B cell (primary cell): ENCODE data around the gene ARHGAP20. TPM values are rescaled to one million over a fixed set of nuclear protein-coding genes. Genes with fewer than 3 reads are reported as not detected.

ENCODE experiments used
- ATAC-seq: fragments of 200-7000 bp; cut with Tn5 transposase; one replicate; pipeline ENCODE4 v1.10.0; 2021; ENCODE audit warnings: low read depth, mild to moderate bottlenecking, moderate number of reproducible peaks, moderate library complexity
- CTCF ChIA-PET: fragments of 350-600 bp; sonication (Branson Sonifier 250); formaldehyde crosslinking; loops from one replicate; lab custom pipeline; 2021; ENCODE audit warnings: antibody characterized with exemption, inconsistent platforms; lab: Charles Lee
- POLR2A ChIA-PET: fragments of 350-600 bp; sonication (Branson Sonifier 250); formaldehyde crosslinking; loops from one replicate; lab custom pipeline; 2021; ENCODE audit warnings: antibody characterized with exemption; lab: Charles Lee
- DNase-seq: peaks from one replicate; pipeline ENCODE4 v3.0.0; 2013
- H2AFZ ChIP-seq: 2 replicates; pipeline ENCODE4 v1.6.1; 2012; ENCODE audit warnings: mild to moderate bottlenecking, low read depth, low read length; ENCODE audit not compliant: insufficient read depth, poor library complexity, severe bottlenecking
- H3K27ac ChIP-seq, 2 donors: 1 replicate in 1 of 2; 2 replicates in 1 of 2; pipeline ENCODE4 v1.5.1; 2012 to 2013; ENCODE audit warnings: low read length in 2 of 2, mild to moderate bottlenecking in 2 of 2, moderate library complexity in 1 of 2
- H3K27me3 ChIP-seq, 4 experiments: fragments of 200-600 bp in 1 of 4; sonication (generic) in 1 of 4; replicated peaks in 1 of 4; 1 replicate in 2 of 4; 2 replicates in 2 of 4; pipeline versions ENCODE4 v1.6.1 to v1.7.0; 2013 to 2016; ENCODE audit warnings: low read length in 3 of 4, mild to moderate bottlenecking in 2 of 4, mixed read lengths in 1 of 4, moderate library complexity in 1 of 4; ENCODE audit not compliant: insufficient read depth in 4 of 4, control insufficient read depth in 3 of 4; ENCODE audit errors: control extremely low read depth in 1 of 4
- H3K36me3 ChIP-seq, 2 experiments: replicated peaks in 1 of 2; 1 replicate in 1 of 2; 2 replicates in 1 of 2; pipeline versions ENCODE4 v1.6.1 to v1.7.1; 2013; ENCODE audit warnings: low read length in 1 of 2; ENCODE audit not compliant: insufficient read depth in 2 of 2, control insufficient read depth in 1 of 2; ENCODE audit errors: control extremely low read depth in 1 of 2, extremely low read depth in 1 of 2
- H3K4me1 ChIP-seq, 2 donors: fragments of 200-600 bp in 1 of 2; sonication (generic) in 1 of 2; 1 replicate in 1 of 2; 2 replicates in 1 of 2; pipeline versions ENCODE4 v1.5.1 to v1.6.1; 2013 to 2017; ENCODE audit warnings: low read length in 2 of 2; ENCODE audit not compliant: control insufficient read depth in 2 of 2, insufficient read depth in 2 of 2
- H3K4me2 ChIP-seq: replicated peaks from 2 replicates; pipeline ENCODE3; 2012; ENCODE audit warnings: mild to moderate bottlenecking, low read depth, low read length; ENCODE audit not compliant: poor library complexity, severe bottlenecking
- H3K4me3 ChIP-seq, 5 experiments: fragments of 200-600 bp in 1 of 5; sonication (generic) in 1 of 5; 1 replicate in 3 of 5; 2 replicates in 2 of 5; pipeline versions ENCODE4 v1.5.1 to v1.7.0; 2011 to 2016; ENCODE audit warnings: low read length in 4 of 5, mild to moderate bottlenecking in 4 of 5, low read depth in 2 of 5, control low read depth in 1 of 5, moderate library complexity in 1 of 5; ENCODE audit not compliant: insufficient read depth in 1 of 5; ENCODE audit errors: control extremely low read depth in 1 of 5, extremely low read depth in 1 of 5
- H3K79me2 ChIP-seq: fragments of 200-600 bp; sonication (generic); one replicate; pipeline ENCODE4 v1.6.0; 2016; ENCODE audit warnings: low read length; ENCODE audit not compliant: control insufficient read depth, insufficient read depth
- H3K9ac ChIP-seq: fragments of 200-600 bp; sonication (generic); 2 replicates; pipeline ENCODE4 v1.6.1; 2017; ENCODE audit warnings: mild to moderate bottlenecking, low read length, moderate library complexity
- H3K9me3 ChIP-seq, 3 donors: one replicate each; pipeline versions ENCODE4 v1.6.1 to v1.7.1; 2013; ENCODE audit warnings: low read length in 2 of 3; ENCODE audit not compliant: control insufficient read depth in 2 of 3, insufficient read depth in 1 of 3; ENCODE audit errors: control extremely low read depth in 1 of 3
- H4K20me1 ChIP-seq: 2 replicates; pipeline ENCODE4 v1.6.0; 2012; ENCODE audit warnings: mild to moderate bottlenecking, low read length; ENCODE audit not compliant: insufficient read depth, control insufficient read depth, poor library complexity, severe bottlenecking
- H3K27ac Mint-ChIP-seq: one replicate; pipeline ENCODE4 v1.8.0; 2021; ENCODE audit warnings: mixed read lengths
- H3K27me3 Mint-ChIP-seq: one replicate; pipeline ENCODE4 v1.8.0; 2021; ENCODE audit warnings: mixed read lengths
- H3K4me1 Mint-ChIP-seq: one replicate; pipeline ENCODE4 v1.8.0; 2021; ENCODE audit warnings: mixed read lengths
- H3K4me3 Mint-ChIP-seq: one replicate; pipeline ENCODE4 v1.8.0; 2021; ENCODE audit warnings: mixed read lengths
- H3K9me3 Mint-ChIP-seq: one replicate; pipeline ENCODE4 v1.8.0; 2022; ENCODE audit warnings: mixed read lengths; ENCODE audit not compliant: insufficient read depth
- EZH2 ChIP-seq: IDR thresholded peaks from 2 replicates; pipeline ENCODE4 v1.6.1; 2012; ENCODE audit warnings: borderline replicate concordance, low read depth, mild to moderate bottlenecking, moderate library complexity, low read length; ENCODE audit not compliant: insufficient read depth, poor library complexity, severe bottlenecking
- WGBS: methylation state at CpG from one replicate; pipeline ENCODE4 v1.1.5; 2013; ENCODE audit warnings: missing lambda C conversion rate; ENCODE audit not compliant: insufficient coverage; 5-methylcytosine and 5-hydroxymethylcytosine counted together
- intact Hi-C: fragments of 100-400 bp; cut with micrococcal nuclease; formaldehyde crosslinking; loops from one replicate; pipeline ENCODE4 v1.10.0; 2022
- polyA plus RNA-seq: library from polyadenylated mRNA; depleted of rRNA; stranded (reverse); fragments of >200 nt; gene quantifications from 2 replicates; pipeline ENCODE4 v1.2.3, GENCODE V29; 2012
- total RNA-seq, 2 donors: library from RNA; stranded (reverse); fragments of 120-200 nt in 1 of 2; gene quantifications; 1 replicate in 1 of 2; 2 replicates in 1 of 2; pipeline versions ENCODE4 v1.2.3 to v1.2.4, GENCODE V29; 2013 to 2022
- TF ChIP-seq, protein P1 (sequence below): fragments of 200-600 bp; IDR thresholded peaks from one replicate; pipeline ENCODE4 v1.8.0; 2022; ENCODE audit warnings: antibody characterized with exemption, mild to moderate bottlenecking

ARHGAP20 gene
- total and polyA plus RNA-seq, 2 donors (not counting 1 experiment from before 2014, with no cell fraction given) = 0.54 to 0.91 TPM

DNA sequence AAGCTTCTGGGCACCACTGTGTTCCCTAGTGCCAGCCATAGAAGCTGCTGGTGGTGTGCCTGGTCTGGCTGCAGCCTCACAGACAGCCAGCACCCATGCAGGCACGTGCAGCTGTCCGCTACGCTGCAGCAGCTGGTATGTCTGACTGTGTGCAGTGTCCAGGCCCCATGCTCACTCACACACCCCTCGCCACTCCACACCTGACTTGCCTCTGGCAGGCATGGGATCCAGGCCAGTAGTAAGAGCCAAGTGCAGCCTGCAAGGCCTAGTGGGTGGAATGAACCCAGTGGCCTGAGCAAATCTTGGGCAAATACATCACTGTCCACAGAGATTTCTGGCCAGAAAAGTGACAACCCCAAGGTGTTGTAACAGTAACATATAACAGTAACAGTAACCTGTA is 111.9 kb downstream of the ARHGAP20 start:
- TF ChIP-seq EZH2 = no peak
- TF ChIP-seq, protein P1, sequence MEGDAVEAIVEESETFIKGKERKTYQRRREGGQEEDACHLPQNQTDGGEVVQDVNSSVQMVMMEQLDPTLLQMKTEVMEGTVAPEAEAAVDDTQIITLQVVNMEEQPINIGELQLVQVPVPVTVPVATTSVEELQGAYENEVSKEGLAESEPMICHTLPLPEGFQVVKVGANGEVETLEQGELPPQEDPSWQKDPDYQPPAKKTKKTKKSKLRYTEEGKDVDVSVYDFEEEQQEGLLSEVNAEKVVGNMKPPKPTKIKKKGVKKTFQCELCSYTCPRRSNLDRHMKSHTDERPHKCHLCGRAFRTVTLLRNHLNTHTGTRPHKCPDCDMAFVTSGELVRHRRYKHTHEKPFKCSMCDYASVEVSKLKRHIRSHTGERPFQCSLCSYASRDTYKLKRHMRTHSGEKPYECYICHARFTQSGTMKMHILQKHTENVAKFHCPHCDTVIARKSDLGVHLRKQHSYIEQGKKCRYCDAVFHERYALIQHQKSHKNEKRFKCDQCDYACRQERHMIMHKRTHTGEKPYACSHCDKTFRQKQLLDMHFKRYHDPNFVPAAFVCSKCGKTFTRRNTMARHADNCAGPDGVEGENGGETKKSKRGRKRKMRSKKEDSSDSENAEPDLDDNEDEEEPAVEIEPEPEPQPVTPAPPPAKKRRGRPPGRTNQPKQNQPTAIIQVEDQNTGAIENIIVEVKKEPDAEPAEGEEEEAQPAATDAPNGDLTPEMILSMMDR = no peak
- ChIA-PET CTCF (interaction anchor here (0.6 to 1.7 kb wide), 3 partner anchors 7 to 120 kb away, joined by 3 to 4 read pairs (median 3); no protein-coding TSS in a partner anchor), POLR2A (no interaction called here)
- WGBS = 90% methylated on average over 3 of the region's 4 CpGs
- no peaks in the 10 kb centered on the region for H3K79me2 ChIP-seq
- no peak overlapping the region for H3K4me2 ChIP-seq
- H3K27ac Mint-ChIP-seq = no peak overlapping the region
- H4K20me1 ChIP-seq = no peaks in the 10 kb centered on the region
- H3K9me3 Mint-ChIP-seq = peaks cover 2% of the 10 kb centered on the region
- no peaks in the 10 kb centered on the region for H3K4me1 Mint-ChIP-seq
- H3K4me1 ChIP-seq = no peaks in the 10 kb centered on the region
- H3K36me3 ChIP-seq = no peaks in the 10 kb centered on the region
- H3K27ac ChIP-seq = no peak overlapping the region
- H3K9ac ChIP-seq = no peak overlapping the region
- H3K27me3 Mint-ChIP-seq = peaks cover 3% of the 10 kb centered on the region
- ATAC-seq (no peak), DNase-seq (no peak)
- H3K9me3 ChIP-seq = peaks cover 0 to 21% (median 14%) of the 10 kb centered on the region in 3 donors
- H3K4me3 Mint-ChIP-seq = no peak overlapping the region
- no peak overlapping the region for H2AFZ ChIP-seq
- H3K27me3 ChIP-seq = no peaks in the 10 kb centered on the region
- no peak overlapping the region for H3K4me3 ChIP-seq
- intact Hi-C loops = no loop called here

DNA sequence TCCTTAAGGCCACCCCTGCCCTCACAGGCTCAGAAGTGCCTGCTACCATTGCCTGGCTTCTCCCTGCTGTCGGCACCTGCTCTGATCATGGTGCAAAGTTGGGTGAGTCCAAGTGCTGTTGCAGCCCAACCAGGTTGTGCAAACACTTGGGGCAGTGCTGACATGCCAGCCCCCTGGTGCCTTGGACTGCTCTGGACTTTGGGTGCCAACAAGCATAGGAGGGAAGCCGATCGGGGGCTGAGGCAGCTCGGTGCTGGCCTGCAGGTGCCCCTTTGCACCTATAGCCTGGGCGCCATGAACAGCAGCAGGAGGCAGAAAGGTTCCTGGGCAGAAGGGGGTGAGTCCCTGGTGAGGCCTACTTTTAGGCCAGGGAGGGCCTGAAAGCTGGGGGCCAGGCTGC is 113.0 kb downstream of the ARHGAP20 start:
- H3K36me3 ChIP-seq = no peaks in the 10 kb centered on the region
- no peaks in the 10 kb centered on the region for H3K79me2 ChIP-seq
- H3K4me3 ChIP-seq = no peak overlapping the region
- POLR2A ChIA-PET = no interaction called here
- ATAC-seq (no peak), DNase-seq (no peak)
- peaks cover 0 to 21% (median 14%) of the 10 kb centered on the region in 3 donors for H3K9me3 ChIP-seq
- no peak overlapping the region for H3K27ac ChIP-seq
- CTCF ChIA-PET = interaction anchor here (0.6 to 1.7 kb wide), 3 partner anchors 8 to 910 kb away, joined by 3 to 4 read pairs (median 3); no protein-coding TSS in a partner anchor
- no peaks in the 10 kb centered on the region for H3K4me1 ChIP-seq
- H3K9ac ChIP-seq = no peak overlapping the region
- intact Hi-C loops = no loop called here
- no peaks in the 10 kb centered on the region for H3K27me3 Mint-ChIP-seq
- TF ChIP-seq, protein P1 = no peak
- TF ChIP-seq EZH2 = no peak
- no peak overlapping the region for H3K4me3 Mint-ChIP-seq
- no peak overlapping the region for H3K4me2 ChIP-seq
- 95% methylated on average over 4 of the region's 5 CpGs for WGBS
- H3K27me3 ChIP-seq = no peaks in the 10 kb centered on the region
- H3K9me3 Mint-ChIP-seq = peaks cover 2% of the 10 kb centered on the region
- H3K4me1 Mint-ChIP-seq = no peaks in the 10 kb centered on the region
- no peak overlapping the region for H2AFZ ChIP-seq
- H3K27ac Mint-ChIP-seq = no peak overlapping the region
- H4K20me1 ChIP-seq = no peaks in the 10 kb centered on the region
